Activated naive CD4-positive, alpha-beta T cell treated with anti-CD3 and anti-CD28 coated beads, Interleukin-2, amount 50 U/mL, for 24 hours (primary cell): ENCODE results near the gene PHAF1.

Experiments used
- H3K27ac Mint-ChIP-seq: one replicate; pipeline ENCODE4 v1.8.0; 2021; ENCODE audit warnings: mild to moderate bottlenecking, mixed read lengths
- H3K27me3 Mint-ChIP-seq: one replicate; pipeline ENCODE4 v1.8.0; 2021; ENCODE audit warnings: mixed read lengths
- H3K36me3 Mint-ChIP-seq: one replicate; pipeline ENCODE4 v1.8.0; 2021; ENCODE audit warnings: mixed read lengths
- H3K4me1 Mint-ChIP-seq: one replicate; pipeline ENCODE4 v1.8.0; 2021; ENCODE audit warnings: mixed read lengths
- H3K4me3 Mint-ChIP-seq: one replicate; pipeline ENCODE4 v1.8.0; 2021; ENCODE audit warnings: mild to moderate bottlenecking, mixed read lengths
- H3K9me3 Mint-ChIP-seq: one replicate; pipeline ENCODE4 v1.8.0; 2021; ENCODE audit warnings: mixed read lengths

Gene PHAF1

GRCh38 chr16:67173323-67173722 is 63.6 kb downstream of the PHAF1 start:
- H3K36me3 Mint-ChIP-seq, result no peaks in the 10 kb centered on the region
- peaks cover 39% of the 10 kb centered on the region for H3K27me3 Mint-ChIP-seq
- no peaks in the 10 kb centered on the region for H3K9me3 Mint-ChIP-seq
- H3K27ac Mint-ChIP-seq, result peak overlapping the region; percentile 62
- H3K4me1 Mint-ChIP-seq, result peaks cover 26% of the 10 kb centered on the region
- peak overlapping the region; percentile 93 for H3K4me3 Mint-ChIP-seq

DNA sequence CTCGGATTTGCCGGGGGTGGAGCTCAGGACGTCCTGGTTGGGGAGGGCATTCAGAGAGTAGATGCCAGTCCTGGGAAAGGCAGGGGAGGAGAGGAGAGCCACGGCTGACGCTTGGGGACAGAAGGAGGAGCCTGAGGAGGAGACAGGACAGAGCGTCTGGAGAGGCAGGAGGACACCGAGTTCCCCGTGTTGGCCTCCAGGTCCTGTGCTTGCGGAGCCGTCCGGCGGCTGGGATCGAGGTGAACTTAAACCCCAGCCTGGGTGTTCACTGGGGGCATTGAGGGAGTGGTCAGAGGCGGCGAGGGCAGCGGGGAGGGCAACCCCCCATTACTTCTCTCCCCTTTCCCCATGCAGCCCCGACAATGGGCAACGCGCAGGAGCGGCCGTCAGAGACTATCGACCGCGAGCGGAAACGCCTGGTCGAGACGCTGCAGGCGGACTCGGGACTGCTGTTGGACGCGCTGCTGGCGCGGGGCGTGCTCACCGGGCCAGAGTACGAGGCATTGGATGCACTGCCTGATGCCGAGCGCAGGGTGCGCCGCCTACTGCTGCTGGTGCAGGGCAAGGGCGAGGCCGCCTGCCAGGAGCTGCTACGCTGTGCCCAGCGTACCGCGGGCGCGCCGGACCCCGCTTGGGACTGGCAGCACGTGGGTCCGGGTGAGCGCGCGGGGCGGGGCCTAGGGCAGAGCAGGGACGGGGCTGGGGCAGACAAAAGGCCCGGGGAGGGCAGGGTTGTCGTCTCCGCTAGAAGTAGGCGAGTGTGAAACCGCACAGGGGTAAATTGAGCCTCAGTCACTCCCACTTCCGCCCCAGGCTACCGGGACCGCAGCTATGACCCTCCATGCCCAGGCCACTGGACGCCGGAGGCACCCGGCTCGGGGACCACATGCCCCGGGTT is 64.3 kb downstream of the PHAF1 start:
- Mint-ChIP-seq H3K36me3 (no peaks in the 10 kb centered on the region), H3K27ac (no peak overlapping the region), H3K4me1 (peaks cover 29% of the 10 kb centered on the region), H3K9me3 (no peaks in the 10 kb centered on the region), H3K4me3 (peak overlapping the region; percentile 93), H3K27me3 (peaks cover 41% of the 10 kb centered on the region)

DNA sequence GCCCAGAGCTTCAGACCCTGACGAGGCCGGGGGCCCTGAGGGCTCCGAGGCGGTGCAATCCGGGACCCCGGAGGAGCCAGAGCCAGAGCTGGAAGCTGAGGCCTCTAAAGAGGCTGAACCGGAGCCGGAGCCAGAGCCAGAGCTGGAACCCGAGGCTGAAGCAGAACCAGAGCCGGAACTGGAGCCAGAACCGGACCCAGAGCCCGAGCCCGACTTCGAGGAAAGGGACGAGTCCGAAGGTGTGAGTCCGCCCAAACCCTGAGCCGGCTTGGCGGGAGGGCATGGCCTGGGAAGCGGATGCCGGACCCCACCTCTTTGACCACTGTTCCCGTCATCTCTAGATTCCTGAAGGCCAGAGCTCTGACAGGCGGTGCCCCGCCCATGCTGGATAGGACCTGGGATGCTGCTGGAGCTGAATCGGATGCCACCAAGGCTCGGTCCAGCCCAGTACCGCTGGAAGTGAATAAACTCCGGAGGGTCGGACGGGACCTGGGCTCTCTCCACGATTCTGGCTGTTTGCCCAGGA is 65.0 kb downstream of the PHAF1 start:
- Mint-ChIP-seq H3K4me1 (peaks cover 27% of the 10 kb centered on the region), H3K4me3 (no peak overlapping the region), H3K36me3 (no peaks in the 10 kb centered on the region), H3K27ac (no peak overlapping the region), H3K27me3 (peaks cover 39% of the 10 kb centered on the region), H3K9me3 (no peaks in the 10 kb centered on the region)

GRCh38 chr16:67176662-67177061 is 66.9 kb downstream of the PHAF1 start:
- Mint-ChIP-seq H3K4me1 (peaks cover 23% of the 10 kb centered on the region), H3K36me3 (no peaks in the 10 kb centered on the region), H3K4me3 (no peak overlapping the region), H3K27ac (no peak overlapping the region), H3K27me3 (peaks cover 26% of the 10 kb centered on the region), H3K9me3 (no peaks in the 10 kb centered on the region)

DNA sequence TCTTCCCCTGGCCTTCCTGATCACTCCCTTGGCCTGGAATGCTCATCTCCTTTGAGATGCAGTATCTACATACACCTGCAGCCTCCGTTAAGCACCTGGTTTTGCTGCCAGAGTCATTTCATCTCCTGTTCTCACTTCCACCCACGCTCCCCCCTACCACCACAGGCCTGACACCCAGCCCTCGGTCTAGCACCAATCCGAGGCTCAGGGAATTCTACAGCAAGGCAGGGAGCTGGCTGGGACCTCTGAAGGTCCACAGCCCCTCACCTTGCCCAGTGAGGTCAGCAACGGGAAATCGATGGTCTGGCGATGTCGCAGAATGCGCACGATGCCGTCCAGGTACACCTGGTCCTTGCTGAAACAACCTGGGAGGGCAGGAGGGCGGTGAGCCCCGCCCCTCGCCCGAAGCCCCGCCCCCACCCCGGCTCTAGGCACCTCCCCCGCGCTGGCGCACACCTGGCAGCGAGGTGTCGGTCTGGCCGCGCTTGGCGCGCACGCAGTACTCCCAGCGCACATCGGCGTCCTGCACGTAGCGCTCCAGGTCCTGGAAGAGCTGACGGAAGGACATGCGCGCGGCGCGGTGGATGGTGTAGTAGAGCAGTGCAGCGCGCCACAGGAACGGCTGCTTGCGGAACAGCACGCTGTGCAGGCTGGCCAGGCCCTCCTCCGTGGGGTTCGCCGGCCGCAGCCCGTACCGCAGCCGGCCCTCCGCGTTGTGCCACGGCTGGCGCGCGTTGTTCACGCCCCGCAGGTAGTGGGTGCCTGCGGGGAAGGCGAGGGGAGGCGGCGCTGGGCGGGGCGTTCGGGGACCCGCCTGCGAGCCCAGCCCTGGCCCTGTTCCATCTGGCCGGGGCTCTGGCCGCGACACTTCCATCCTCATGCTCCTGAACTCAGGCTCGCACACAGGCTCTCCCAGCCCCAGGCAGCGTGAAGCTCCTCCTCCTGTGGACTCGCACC is 68.3 kb downstream of the PHAF1 start:
- Mint-ChIP-seq H3K36me3 (no peaks in the 10 kb centered on the region), H3K27me3 (peaks cover 22% of the 10 kb centered on the region), H3K4me3 (peak overlapping the region; percentile 57), H3K4me1 (peaks cover 22% of the 10 kb centered on the region), H3K9me3 (no peaks in the 10 kb centered on the region), H3K27ac (no peak overlapping the region)

- peaks cover 14% of the 10 kb centered on the region for H3K27me3 Mint-ChIP-seq
- no peaks in the 10 kb centered on the region for H3K36me3 Mint-ChIP-seq
- no peak overlapping the region for H3K27ac Mint-ChIP-seq
- H3K4me3 Mint-ChIP-seq, result no peak overlapping the region
- H3K9me3 Mint-ChIP-seq, result no peaks in the 10 kb centered on the region
- peaks cover 11% of the 10 kb centered on the region for H3K4me1 Mint-ChIP-seq
Measured at GRCh38 chr16:67179421-67180080, 69.8 kb downstream of the PHAF1 start.

GRCh38 chr16:67180166-67180565 is 70.4 kb downstream of the PHAF1 start:
- no peaks in the 10 kb centered on the region for H3K9me3 Mint-ChIP-seq
- peaks cover 17% of the 10 kb centered on the region for H3K4me1 Mint-ChIP-seq
- no peak overlapping the region for H3K27ac Mint-ChIP-seq
- peaks cover 14% of the 10 kb centered on the region for H3K27me3 Mint-ChIP-seq
- no peaks in the 10 kb centered on the region for H3K36me3 Mint-ChIP-seq
- H3K4me3 Mint-ChIP-seq, result no peak overlapping the region

DNA sequence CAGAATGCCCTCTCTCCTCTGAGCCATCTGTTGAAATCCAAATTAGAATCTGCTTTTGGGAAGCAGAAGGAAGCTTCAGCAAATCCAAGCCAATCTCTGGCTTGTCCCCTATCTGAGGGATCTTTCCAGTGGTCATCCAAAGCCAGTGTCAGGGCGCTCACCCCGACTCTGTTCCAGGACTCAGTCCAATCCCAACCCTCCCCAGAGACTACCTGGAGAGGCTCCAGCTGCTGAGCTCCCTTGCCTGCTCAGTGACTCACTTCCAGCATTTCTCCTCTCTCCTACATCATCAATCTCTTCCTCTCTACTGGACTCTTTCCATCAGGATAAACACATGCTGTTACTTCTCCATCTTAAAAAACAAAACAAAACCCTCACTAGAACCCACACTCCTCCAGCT is 71.6 kb downstream of the PHAF1 start:
- Mint-ChIP-seq H3K27me3 (peaks cover 14% of the 10 kb centered on the region), H3K9me3 (no peaks in the 10 kb centered on the region), H3K4me3 (no peak overlapping the region), H3K27ac (no peak overlapping the region), H3K4me1 (peaks cover 23% of the 10 kb centered on the region), H3K36me3 (no peaks in the 10 kb centered on the region)

- no peak overlapping the region for H3K4me3 Mint-ChIP-seq
- H3K27me3 Mint-ChIP-seq, result peaks cover 11% of the 10 kb centered on the region
- no peaks in the 10 kb centered on the region for H3K9me3 Mint-ChIP-seq
- H3K36me3 Mint-ChIP-seq, result no peaks in the 10 kb centered on the region
- no peak overlapping the region for H3K27ac Mint-ChIP-seq
- H3K4me1 Mint-ChIP-seq, result peaks cover 23% of the 10 kb centered on the region
Measured at GRCh38 chr16:67182288-67182687, 72.5 kb downstream of the PHAF1 start.

GRCh38 chr16:67183284-67183626 is 73.5 kb downstream of the PHAF1 start:
- peaks cover 6% of the 10 kb centered on the region for H3K27me3 Mint-ChIP-seq

DNA sequence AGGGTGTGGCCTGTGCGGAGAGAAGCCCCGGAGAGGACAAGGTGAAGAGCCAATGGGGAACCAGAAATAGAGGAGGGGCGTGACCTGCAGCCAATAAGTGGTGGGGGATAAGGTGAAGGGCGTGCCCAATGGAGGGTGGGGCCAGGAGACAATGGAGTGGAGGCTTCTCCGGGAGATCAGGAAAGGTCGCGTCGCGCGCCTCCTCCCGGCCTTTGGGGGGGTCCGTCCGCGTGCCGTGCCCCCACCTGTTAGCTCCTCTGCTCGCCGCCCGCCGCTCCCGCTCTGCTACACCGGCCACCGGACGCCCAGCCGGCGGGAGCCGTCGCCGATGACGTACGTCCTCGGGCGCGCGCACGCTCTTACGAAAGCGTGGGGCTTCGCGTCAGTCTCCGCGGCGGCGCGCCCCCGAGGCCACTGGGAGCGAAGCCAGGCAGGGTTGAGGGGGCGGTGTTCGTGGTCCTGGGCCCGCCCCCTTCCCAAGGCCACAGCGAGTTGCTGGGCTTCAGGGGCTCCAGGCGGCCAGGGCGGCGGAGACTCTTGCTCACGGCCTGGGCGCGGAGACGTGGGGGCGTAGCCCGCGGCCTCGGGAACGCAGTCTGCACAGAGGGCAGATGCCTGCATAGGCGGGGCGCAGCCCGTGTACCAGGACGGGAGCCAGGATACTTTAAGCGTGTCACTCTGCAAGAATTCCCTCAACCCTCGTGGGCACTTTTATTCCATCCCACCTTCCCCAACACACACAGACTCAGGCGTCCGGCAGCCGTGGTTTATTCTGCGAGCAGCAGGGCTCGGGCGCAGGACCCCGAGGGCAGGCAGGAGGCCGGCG is 74.1 kb downstream of the PHAF1 start, which contains the start of gene MATCAP1:
MATCAP1 (minus strand) TSS at position 337 of the 826 bp plus-strand sequence. CDS start 3,353 bp downstream, outside the sequence.
- no peaks in the 10 kb centered on the region for H3K36me3 Mint-ChIP-seq
- no peak within 1 kb of the TSS for H3K4me3 Mint-ChIP-seq
- H3K9me3 Mint-ChIP-seq, result no peaks in the 10 kb centered on the region
- H3K27ac Mint-ChIP-seq, result no peak within 1 kb of the TSS
- H3K27me3 Mint-ChIP-seq, result peaks cover 4% of the 10 kb centered on the region
- H3K4me1 Mint-ChIP-seq, result peaks cover 14% of the 10 kb centered on the region

More at GRCh38 chr16:67183284-67183626, 73.5 kb downstream of the PHAF1 start:
- Mint-ChIP-seq H3K4me1 (peaks cover 18% of the 10 kb centered on the region), H3K9me3 (no peaks in the 10 kb centered on the region), H3K36me3 (no peaks in the 10 kb centered on the region), H3K4me3 (no peak overlapping the region), H3K27ac (no peak overlapping the region)

DNA sequence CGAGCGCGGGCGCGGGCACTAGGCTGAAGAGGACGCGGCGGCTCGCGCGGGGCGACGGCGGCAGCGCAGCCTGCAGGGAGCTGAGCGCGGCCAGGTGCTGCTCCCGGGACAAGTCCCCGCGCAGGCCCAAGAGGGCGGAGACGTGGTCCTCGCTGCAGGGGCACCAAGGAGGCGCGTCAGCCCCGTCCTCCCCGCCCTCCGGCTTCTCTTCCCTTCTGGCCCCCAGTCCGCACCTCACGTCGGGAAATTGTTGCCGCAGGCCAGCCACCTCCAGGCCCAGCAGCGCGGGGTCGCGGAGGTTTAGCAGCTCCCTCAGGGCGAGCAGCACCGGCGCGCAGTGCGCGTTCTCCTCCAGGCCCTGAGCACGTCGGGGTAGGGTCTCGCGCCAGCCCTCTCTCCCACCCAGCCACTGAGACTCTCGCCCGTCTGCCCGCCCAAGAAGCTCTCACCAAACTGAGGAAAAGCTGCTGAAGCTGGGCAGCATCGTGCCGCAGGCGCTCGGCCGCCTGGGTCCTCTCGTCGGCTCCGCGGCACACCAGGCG is 74.8 kb downstream of the PHAF1 start:
- Mint-ChIP-seq H3K36me3 (no peaks in the 10 kb centered on the region), H3K27ac (no peak overlapping the region), H3K27me3 (no peaks in the 10 kb centered on the region), H3K9me3 (no peaks in the 10 kb centered on the region), H3K4me1 (peaks cover 13% of the 10 kb centered on the region), H3K4me3 (no peak overlapping the region)

DNA sequence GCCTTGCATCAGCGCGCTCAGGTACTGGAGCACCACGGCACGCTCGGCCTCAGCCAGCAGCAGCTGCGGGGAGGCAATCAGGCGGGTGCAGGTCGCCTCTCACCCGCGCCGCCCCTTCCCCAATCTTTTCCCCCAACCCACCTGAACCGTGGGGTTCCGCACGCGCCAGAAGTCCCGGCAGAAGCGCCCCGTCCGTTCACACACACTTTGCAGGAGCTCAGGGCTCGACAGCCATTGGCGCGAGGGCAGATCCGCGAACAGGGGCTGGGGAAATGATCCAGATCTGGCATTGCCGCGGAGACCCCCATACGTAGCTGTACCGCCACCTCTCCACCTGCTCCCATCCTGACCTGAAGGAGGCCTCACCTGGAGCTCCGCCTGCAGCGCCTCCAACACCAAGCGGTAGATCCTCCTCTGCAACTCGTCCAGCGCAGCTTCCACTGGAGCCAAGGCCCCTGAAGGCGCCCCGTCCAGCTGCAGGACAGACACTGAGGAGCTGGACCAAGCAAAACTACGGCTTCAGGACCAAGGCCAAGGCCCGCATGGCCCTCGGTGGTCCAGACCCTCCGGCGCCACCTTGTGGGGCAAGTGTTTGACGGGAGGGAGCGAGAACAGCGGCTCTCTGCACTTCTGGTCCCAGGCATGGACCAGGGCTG is 75.4 kb downstream of the PHAF1 start:
- Mint-ChIP-seq H3K36me3 (no peaks in the 10 kb centered on the region), H3K4me3 (no peak overlapping the region), H3K9me3 (no peaks in the 10 kb centered on the region), H3K27ac (no peak overlapping the region), H3K4me1 (peaks cover 13% of the 10 kb centered on the region), H3K27me3 (no peaks in the 10 kb centered on the region)

- Mint-ChIP-seq H3K4me1 (peaks cover 13% of the 10 kb centered on the region), H3K27ac (no peak overlapping the region), H3K9me3 (no peaks in the 10 kb centered on the region), H3K36me3 (no peaks in the 10 kb centered on the region), H3K27me3 (no peaks in the 10 kb centered on the region), H3K4me3 (no peak overlapping the region)
Measured at GRCh38 chr16:67185651-67186134, 76.0 kb downstream of the PHAF1 start.
